Hepatocyte (in vitro differentiated cells): ENCODE results near the gene MR1. TPM values are rescaled to one million over a fixed set of nuclear protein-coding genes. Genes with fewer than 3 reads are reported as not detected.

Experiments
- DNase-seq: peaks from one replicate; pipeline ENCODE4 v3.0.0-alpha.2; 2016; ENCODE audit warnings: low spot score
- H2AFZ ChIP-seq: fragments of 200-600 bp; sonication (generic); 2 replicates; pipeline ENCODE4 v1.6.0; 2016; ENCODE audit warnings: antibody characterized with exemption, mild to moderate bottlenecking
- H3K27ac ChIP-seq: fragments of 200-600 bp; sonication (generic); 2 replicates; pipeline ENCODE4 v1.5.1; 2016; ENCODE audit warnings: mild to moderate bottlenecking
- H3K27me3 ChIP-seq: fragments of 200-600 bp; sonication (generic); 2 replicates; pipeline ENCODE4 v1.6.1; 2016
- H3K36me3 ChIP-seq: fragments of 200-600 bp; sonication (generic); replicated peaks from 2 replicates; pipeline ENCODE4 v1.5.1; 2016; ENCODE audit warnings: low read depth; ENCODE audit not compliant: insufficient read depth
- H3K4me1 ChIP-seq: fragments of 200-600 bp; sonication (generic); 2 replicates; pipeline ENCODE4 v1.5.1; 2016; ENCODE audit warnings: mild to moderate bottlenecking, moderate library complexity; ENCODE audit not compliant: insufficient read depth
- H3K4me2 ChIP-seq: fragments of 200-600 bp; sonication (generic); 2 replicates; pipeline ENCODE4 v1.6.0; 2016
- H3K4me3 ChIP-seq: fragments of 200-600 bp; sonication (generic); 2 replicates; pipeline ENCODE4 v1.5.1; 2016; ENCODE audit warnings: mild to moderate bottlenecking
- H3K79me2 ChIP-seq: fragments of 200-600 bp; sonication (generic); 2 replicates; pipeline ENCODE4 v1.6.0; 2017; ENCODE audit warnings: mild to moderate bottlenecking
- H3K9me2 ChIP-seq: fragments of 200-600 bp; sonication (generic); replicated peaks from 2 replicates; pipeline ENCODE4 v1.6.0; 2017; ENCODE audit warnings: mild to moderate bottlenecking; ENCODE audit not compliant: insufficient read depth
- H3K9me3 ChIP-seq: fragments of 200-600 bp; sonication (generic); 2 replicates; pipeline ENCODE4 v1.5.1; 2016; ENCODE audit warnings: low read depth, mild to moderate bottlenecking
- H4K20me1 ChIP-seq: fragments of 200-600 bp; sonication (generic); 2 replicates; pipeline ENCODE4 v1.6.0; 2016; ENCODE audit warnings: mild to moderate bottlenecking; ENCODE audit not compliant: insufficient read depth, poor library complexity, severe bottlenecking
- CTCF ChIP-seq: fragments of 200-600 bp; sonication (generic); IDR thresholded peaks from 2 replicates; pipeline ENCODE4 v1.5.1; 2016; ENCODE audit warnings: antibody characterized with exemption, mild to moderate bottlenecking; ENCODE audit not compliant: poor library complexity
- EZH2 ChIP-seq: fragments of 200-600 bp; sonication (generic); IDR thresholded peaks from 2 replicates; pipeline ENCODE4 v1.6.1; 2016; ENCODE audit warnings: antibody characterized with exemption, mild to moderate bottlenecking, borderline replicate concordance
- EZH2phosphoT487 ChIP-seq: fragments of 200-600 bp; sonication (generic); IDR thresholded peaks from one replicate; pipeline ENCODE4 v1.6.1; 2018; ENCODE audit warnings: antibody characterized with exemption, mild to moderate bottlenecking, low read depth, moderate library complexity; ENCODE audit not compliant: unreplicated experiment, severe bottlenecking
- WGBS: methylation state at CpG from one replicate; pipeline ENCODE4 v1.1.6; 2016; ENCODE audit warnings: low lambda C conversion rate; ENCODE audit errors: missing lambda C conversion rate; 5-methylcytosine and 5-hydroxymethylcytosine counted together
- polyA plus RNA-seq: library from polyadenylated mRNA; unstranded; fragments of >200 nt; fragmentation: Nextera tagmentation; extraction: Ambion mirVana; gene quantifications from 2 replicates; pipeline ENCODE4 v1.2.1, GENCODE V29; 2016
- total RNA-seq: library from RNA; depleted of rRNA; stranded (reverse); fragments of >200 nt; gene quantifications from 2 replicates; pipeline ENCODE4 v1.2.3, GENCODE V29; 2014

Gene MR1
- total and polyA plus RNA-seq, 2 experiments from 2014 or later, result 8.9 to 10.6 TPM

- Histone ChIP-seq H3K27me3 (no peaks in the 10 kb centered on the region), H3K4me2 (no peak overlapping the region), H3K4me3 (no peak overlapping the region), H2AFZ (no peak overlapping the region), H3K9me3 (no peaks in the 10 kb centered on the region), H3K79me2 (peaks cover 99% of the 10 kb centered on the region), H3K36me3 (no peaks in the 10 kb centered on the region), H3K4me1 (no peaks in the 10 kb centered on the region), H3K9me2 (no peaks in the 10 kb centered on the region), H3K27ac (no peak overlapping the region), H4K20me1 (peaks cover 33% of the 10 kb centered on the region)
- no peak for DNase-seq
- WGBS, result 96% methylated on average over 8 of the region's 8 CpGs
- TF ChIP-seq EZH2phosphoT487 (no peak), CTCF (no peak), EZH2 (no peak)
Observed at GRCh38 chr1:181016563-181016962, 17.2 kb upstream of the MR1 start.

- 41% methylated on average over 1 of the region's 1 CpG for WGBS
- Histone ChIP-seq H3K36me3 (no peaks in the 10 kb centered on the region), H3K27me3 (no peaks in the 10 kb centered on the region), H4K20me1 (peaks cover 33% of the 10 kb centered on the region), H3K4me2 (no peak overlapping the region), H3K79me2 (peaks cover 76% of the 10 kb centered on the region), H3K9me3 (no peaks in the 10 kb centered on the region), H3K27ac (no peak overlapping the region), H3K4me3 (no peak overlapping the region), H3K4me1 (no peaks in the 10 kb centered on the region), H2AFZ (no peak overlapping the region), H3K9me2 (no peaks in the 10 kb centered on the region)
- DNase-seq, result no peak
- TF ChIP-seq CTCF, result no peak
- TF ChIP-seq EZH2, result no peak
- no peak for TF ChIP-seq EZH2phosphoT487
Observed at GRCh38 chr1:181018901-181019681, 14.7 kb upstream of the MR1 start.

- Histone ChIP-seq H2AFZ (no peak overlapping the region), H3K79me2 (peaks cover 55% of the 10 kb centered on the region), H3K9me2 (no peaks in the 10 kb centered on the region), H3K27me3 (no peaks in the 10 kb centered on the region), H3K4me2 (peak overlapping the region; percentile 87), H3K27ac (peak overlapping the region; percentile 88), H4K20me1 (peaks cover 28% of the 10 kb centered on the region), H3K4me1 (no peaks in the 10 kb centered on the region), H3K36me3 (no peaks in the 10 kb centered on the region), H3K9me3 (no peaks in the 10 kb centered on the region), H3K4me3 (peak overlapping the region; percentile 83)
- 55% methylated on average over 3 of the region's 3 CpGs for WGBS
- TF ChIP-seq EZH2 (no peak), CTCF (no peak), EZH2phosphoT487 (no peak)
- DNase-seq, result no peak
Observed at GRCh38 chr1:181021159-181021558, 12.6 kb upstream of the MR1 start.
